ENCODE measurements around the gene TBCCD1.
A peak's percentile ranks its signal among the peaks of the same experiment; 100 is the strongest.
"Not testable (repeated sequence)": the region's sequence is repeated elsewhere in the genome, so short reads cannot be mapped to it uniquely, and the experiment has no call there.

TBCCD1 gene

GRCh38 chr3:186570941-186571643, 4.0 kb upstream of the TBCCD1 start:
- ATAC-seq (ENCODE audit: insufficient read depth, low read depth) = no peak
- Histone ChIP-seq H3K4me1 (ENCODE audit: insufficient read depth, low read length) (peaks cover 48% of the 10 kb centered on the region), H4K20me1 (ENCODE audit: insufficient read depth, low read length) (peaks cover 3% of the 10 kb centered on the region; the same call in 1 of the 2 replicates), H3K9ac (ENCODE audit: low read depth, low read length) (peak overlapping the region; percentile 76), H3K36me3 (ENCODE audit: insufficient read depth, low read length) (peaks cover 37% of the 10 kb centered on the region), H3K27ac (ENCODE audit: low read length) (peak overlapping the region; percentile 84), H3K9me3 (ENCODE audit: insufficient read depth, low read length, severe bottlenecking) (no peaks in the 10 kb centered on the region), H3K4me2 (ENCODE audit: insufficient read depth, low read length) (peak overlapping the region; percentile 93), H3K27me3 (ENCODE audit: insufficient read depth, low read length, poor library complexity) (no peaks in the 10 kb centered on the region), H3K4me3 (ENCODE audit: low read depth in 1 of 2, low read length in 2 of 2) (peak overlapping the region; percentile 64 to 75), H3K79me2 (ENCODE audit: insufficient read depth, low read length) (peaks cover 65% of the 10 kb centered on the region), H2AFZ (ENCODE audit: low read depth, low read length) (peak overlapping the region; percentile 89)
- DNase-seq = no peak
- TF ChIP-seq CTCF (IDR thresholded peaks at IDR 0.05; ENCODE audit: borderline replicate concordance, extremely low read depth, low read length, poor library complexity, severe bottlenecking) = no peak
- no peak for TF ChIP-seq EZH2 (IDR thresholded peaks at IDR 0.05; ENCODE audit: borderline replicate concordance, low read depth, low read length, severe bottlenecking)

GRCh38 chr3:186570096-186570940, 3.2 kb upstream of the TBCCD1 start, which contains the start of gene DNAJB11:
TSS of gene DNAJB11 (plus strand) at chr3:186570720. CDS start at chr3:186570898, 178 bp downstream.
- H4K20me1 ChIP-seq (ENCODE audit: insufficient read depth, low read length) = peaks cover 3% of the 10 kb centered on the region; the same call in 1 of the 2 replicates
- ATAC-seq (ENCODE audit: insufficient read depth, low read depth) = peak; percentile 86
- H3K4me2 ChIP-seq (ENCODE audit: insufficient read depth, low read length) = peak within 1 kb of the TSS; percentile 93
- peak within 1 kb of the TSS; percentile 84 for H3K27ac ChIP-seq (ENCODE audit: low read length)
- H3K9me3 ChIP-seq (ENCODE audit: insufficient read depth, low read length, severe bottlenecking) = no peaks in the 10 kb centered on the region
- DNase-seq = peak; percentile 99
- H2AFZ ChIP-seq (ENCODE audit: low read depth, low read length) = peak within 1 kb of the TSS; percentile 89
- TF ChIP-seq EZH2 (IDR thresholded peaks at IDR 0.05; ENCODE audit: borderline replicate concordance, low read depth, low read length, severe bottlenecking) (no peak), CTCF (IDR thresholded peaks at IDR 0.05; ENCODE audit: borderline replicate concordance, extremely low read depth, low read length, poor library complexity, severe bottlenecking) (no peak)
- no peaks in the 10 kb centered on the region for H3K27me3 ChIP-seq (ENCODE audit: insufficient read depth, low read length, poor library complexity)
- peaks cover 55% of the 10 kb centered on the region for H3K4me1 ChIP-seq (ENCODE audit: insufficient read depth, low read length)
- peak within 1 kb of the TSS; percentile 64 to 75 for H3K4me3 ChIP-seq (ENCODE audit: low read depth in 1 of 2, low read length in 2 of 2)
- peaks cover 29% of the 10 kb centered on the region for H3K36me3 ChIP-seq (ENCODE audit: insufficient read depth, low read length)
- H3K9ac ChIP-seq (ENCODE audit: low read depth, low read length) = peak within 1 kb of the TSS; percentile 76
- H3K79me2 ChIP-seq (ENCODE audit: insufficient read depth, low read length) = peaks cover 73% of the 10 kb centered on the region

- no peaks in the 10 kb centered on the region for H3K27me3 ChIP-seq (ENCODE audit: insufficient read depth, low read length, poor library complexity)
- DNase-seq (no peak), ATAC-seq (ENCODE audit: insufficient read depth, low read depth) (no peak)
- H2AFZ ChIP-seq (ENCODE audit: low read depth, low read length) = peak overlapping the region; percentile 76
- peaks cover 3% of the 10 kb centered on the region; the same call in 1 of the 2 replicates for H4K20me1 ChIP-seq (ENCODE audit: insufficient read depth, low read length)
- H3K36me3 ChIP-seq (ENCODE audit: insufficient read depth, low read length) = peaks cover 24% of the 10 kb centered on the region
- H3K9me3 ChIP-seq (ENCODE audit: insufficient read depth, low read length, severe bottlenecking) = no peaks in the 10 kb centered on the region
- peak overlapping the region; percentile 85 for H3K4me2 ChIP-seq (ENCODE audit: insufficient read depth, low read length)
- peak overlapping the region; percentile 82 for H3K27ac ChIP-seq (ENCODE audit: low read length)
- peak overlapping the region; percentile 63 for H3K9ac ChIP-seq (ENCODE audit: low read depth, low read length)
- peaks cover 58% of the 10 kb centered on the region for H3K4me1 ChIP-seq (ENCODE audit: insufficient read depth, low read length)
- TF ChIP-seq EZH2 (IDR thresholded peaks at IDR 0.05; ENCODE audit: borderline replicate concordance, low read depth, low read length, severe bottlenecking) = no peak
- no peak for TF ChIP-seq CTCF (IDR thresholded peaks at IDR 0.05; ENCODE audit: borderline replicate concordance, extremely low read depth, low read length, poor library complexity, severe bottlenecking)
- H3K79me2 ChIP-seq (ENCODE audit: insufficient read depth, low read length) = peaks cover 75% of the 10 kb centered on the region
- H3K4me3 ChIP-seq (ENCODE audit: low read depth in 1 of 2, low read length in 2 of 2) = peak overlapping the region; percentile 50 to 75
Measured at GRCh38 chr3:186569779-186570095, 2.6 kb upstream of the TBCCD1 start.

- H3K4me1 ChIP-seq (ENCODE audit: insufficient read depth, low read length) = peaks cover 58% of the 10 kb centered on the region
- DNase-seq; H3K9me3 ChIP-seq (ENCODE audit: insufficient read depth, low read length, severe bottlenecking); H4K20me1 ChIP-seq (ENCODE audit: insufficient read depth, low read length); H3K27me3 ChIP-seq (ENCODE audit: insufficient read depth, low read length, poor library complexity); H2AFZ ChIP-seq (ENCODE audit: low read depth, low read length); ATAC-seq (ENCODE audit: insufficient read depth, low read depth): not testable (repeated sequence)
- H3K79me2 ChIP-seq (ENCODE audit: insufficient read depth, low read length) = peaks cover 79% of the 10 kb centered on the region
- peaks cover 20% of the 10 kb centered on the region for H3K36me3 ChIP-seq (ENCODE audit: insufficient read depth, low read length)
- H3K9ac ChIP-seq (ENCODE audit: low read depth, low read length) = peak overlapping the region; percentile 63
- peak overlapping the region; percentile 82 for H3K27ac ChIP-seq (ENCODE audit: low read length)
- peak overlapping the region; percentile 85 for H3K4me2 ChIP-seq (ENCODE audit: insufficient read depth, low read length)
- H3K4me3 ChIP-seq (ENCODE audit: low read depth in 1 of 2, low read length in 2 of 2) = peak overlapping the region; percentile 50 to 75
Measured at GRCh38 chr3:186569361-186569760, 2.2 kb upstream of the TBCCD1 start.
